Fibroblast of the aortic adventitia (primary cell): ENCODE measurements around the gene EXOSC1. TPM values are rescaled to one million over a fixed set of nuclear protein-coding genes. Genes with fewer than 3 reads are reported as not detected.
"Not testable (repeated sequence)": the region's sequence is repeated elsewhere in the genome, so short reads cannot be mapped to it uniquely, and the experiment has no call there.

ENCODE experiments used
- DNase-seq: peaks from one replicate; pipeline ENCODE4 v3.0.0-alpha.2; 2010; ENCODE audit warnings: low read depth
- H3K4me3 ChIP-seq: 2 replicates; pipeline ENCODE4 v1.5.1; 2011; ENCODE audit warnings: low read depth, mild to moderate bottlenecking, control low read depth, low read length, moderate library complexity
- total RNA-seq: library from RNA; depleted of rRNA; stranded (reverse); fragments of >200 nt; gene quantifications from 2 replicates; pipeline ENCODE4 v1.2.3, GENCODE V29; 2012; ENCODE audit warnings: low replicate concordance
- TF ChIP-seq, protein P1 (sequence below): IDR thresholded peaks from 2 replicates; pipeline ENCODE4 v1.5.1; 2011; ENCODE audit warnings: mild to moderate bottlenecking, low read length, control low read depth, inconsistent platforms; ENCODE audit not compliant: insufficient read depth

EXOSC1 gene
- total RNA-seq, 1 donor: 50.3 TPM

- H3K4me3 ChIP-seq: no peak overlapping the region
- no peak for DNase-seq
- TF ChIP-seq, protein P1, sequence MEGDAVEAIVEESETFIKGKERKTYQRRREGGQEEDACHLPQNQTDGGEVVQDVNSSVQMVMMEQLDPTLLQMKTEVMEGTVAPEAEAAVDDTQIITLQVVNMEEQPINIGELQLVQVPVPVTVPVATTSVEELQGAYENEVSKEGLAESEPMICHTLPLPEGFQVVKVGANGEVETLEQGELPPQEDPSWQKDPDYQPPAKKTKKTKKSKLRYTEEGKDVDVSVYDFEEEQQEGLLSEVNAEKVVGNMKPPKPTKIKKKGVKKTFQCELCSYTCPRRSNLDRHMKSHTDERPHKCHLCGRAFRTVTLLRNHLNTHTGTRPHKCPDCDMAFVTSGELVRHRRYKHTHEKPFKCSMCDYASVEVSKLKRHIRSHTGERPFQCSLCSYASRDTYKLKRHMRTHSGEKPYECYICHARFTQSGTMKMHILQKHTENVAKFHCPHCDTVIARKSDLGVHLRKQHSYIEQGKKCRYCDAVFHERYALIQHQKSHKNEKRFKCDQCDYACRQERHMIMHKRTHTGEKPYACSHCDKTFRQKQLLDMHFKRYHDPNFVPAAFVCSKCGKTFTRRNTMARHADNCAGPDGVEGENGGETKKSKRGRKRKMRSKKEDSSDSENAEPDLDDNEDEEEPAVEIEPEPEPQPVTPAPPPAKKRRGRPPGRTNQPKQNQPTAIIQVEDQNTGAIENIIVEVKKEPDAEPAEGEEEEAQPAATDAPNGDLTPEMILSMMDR: no peak
These were observed 37.3 kb downstream of the EXOSC1 start for GRCh38 chr10:97408496-97408992.

- no peak for DNase-seq
- no peak overlapping the region for H3K4me3 ChIP-seq
- TF ChIP-seq, protein P1: no peak
These were observed 37.9 kb downstream of the EXOSC1 start for GRCh38 chr10:97407952-97408248.

GRCh38 chr10:97407211-97407951 is 38.4 kb downstream of the EXOSC1 start:
- peak; percentile 84 for DNase-seq
- H3K4me3 ChIP-seq: no peak overlapping the region
- TF ChIP-seq, protein P1: peak; percentile 90

DNA sequence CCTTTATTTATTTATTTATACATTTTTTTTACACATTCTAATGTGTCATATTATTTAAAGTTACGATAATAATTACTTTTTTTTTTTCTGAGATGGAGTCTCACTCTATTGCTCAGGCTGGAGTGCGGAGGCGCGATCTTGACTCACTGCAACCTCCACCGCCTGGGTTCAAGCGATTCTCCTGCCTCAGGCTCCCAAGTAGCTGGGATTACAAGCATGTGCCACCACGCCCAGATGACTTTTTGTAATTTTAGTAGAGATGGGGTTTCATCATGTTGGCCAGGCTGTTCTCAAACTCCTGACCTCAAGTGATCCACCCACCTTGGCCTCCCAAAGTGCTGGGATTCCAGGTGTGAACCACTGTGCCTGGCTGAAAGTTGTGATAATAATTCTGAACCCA is 39.3 kb downstream of the EXOSC1 start:
- H3K4me3 ChIP-seq: not testable (repeated sequence)

DNA sequence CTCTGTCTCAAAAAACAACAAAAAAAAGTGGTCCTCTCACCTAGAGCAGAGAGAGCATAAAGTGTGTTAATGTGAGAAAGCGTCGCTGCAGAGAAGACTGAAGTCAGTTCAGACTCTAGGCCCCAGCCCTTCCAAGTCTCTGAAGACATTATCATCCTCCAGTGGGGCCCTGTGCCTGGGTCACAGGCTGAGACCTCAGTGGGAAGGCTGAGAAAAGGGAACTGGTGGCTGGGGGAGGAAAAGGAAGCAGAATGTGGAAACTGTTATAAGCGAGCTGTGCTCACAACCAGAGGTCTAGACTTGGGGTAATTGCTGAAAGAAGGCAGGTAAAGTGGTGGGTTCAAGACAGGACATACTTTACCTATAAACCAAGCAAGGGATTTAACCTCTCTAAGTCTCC is 39.7 kb downstream of the EXOSC1 start:
- no peak overlapping the region for H3K4me3 ChIP-seq
- TF ChIP-seq, protein P1: no peak
- no peak for DNase-seq

More for the DNA sequence above, 39.3 kb downstream of the EXOSC1 start:
- not testable (repeated sequence) for DNase-seq

GRCh38 chr10:97404044-97404443 is 41.8 kb downstream of the EXOSC1 start:
- DNase-seq: no peak
- TF ChIP-seq, protein P1: no peak
- no peak overlapping the region for H3K4me3 ChIP-seq

- no peak for DNase-seq
- H3K4me3 ChIP-seq: peak overlapping the region; percentile 87
- TF ChIP-seq, protein P1: no peak
These were observed 44.3 kb downstream of the EXOSC1 start for GRCh38 chr10:97401455-97401919.
